Measurements from ENCODE around the gene CPB2. TPM values are rescaled to one million over a fixed set of nuclear protein-coding genes. Genes with fewer than 3 reads are reported as not detected.

Gene CPB2
- total and polyA plus RNA-seq, 8 donors: 0.17 to 18.4 (median 0.35) TPM

GRCh38 chr13:46039411-46040182, 65.2 kb downstream of the CPB2 start:
- ATAC-seq (no peak), DNase-seq (no peak)
- no peak for TF ChIP-seq CTCF (IDR thresholded peaks at IDR 0.05)
- Histone ChIP-seq H3K36me3 (peaks cover 0 to 39% of the 10 kb centered on the region in 2 donors), H3K27me3 (no peaks in the 10 kb centered on the region), H3K27ac (no peak overlapping the region), H3K9me3 (no peaks in the 10 kb centered on the region), H3K4me3 (no peak overlapping the region), H3K4me1 (no peaks in the 10 kb centered on the region)
- intact Hi-C loops (cut with DNase I): no loop called here

- Histone ChIP-seq H3K36me3 (peaks cover 0 to 44% of the 10 kb centered on the region in 2 donors), H3K4me1 (no peaks in the 10 kb centered on the region), H3K27ac (no peak overlapping the region), H3K9me3 (no peaks in the 10 kb centered on the region), H3K27me3 (no peaks in the 10 kb centered on the region), H3K4me3 (no peak overlapping the region)
- TF ChIP-seq CTCF (IDR thresholded peaks at IDR 0.05): no peak
- no peak for DNase-seq
- ATAC-seq: no peak
- intact Hi-C loops (cut with DNase I): no loop called here
Observed at GRCh38 chr13:46038296-46038695, 66.5 kb downstream of the CPB2 start.

GRCh38 chr13:46035066-46035465, 69.8 kb downstream of the CPB2 start:
- ATAC-seq: no peak

GRCh38 chr13:46032341-46032740, 72.5 kb downstream of the CPB2 start:
- H3K27me3 ChIP-seq: no peaks in the 10 kb centered on the region
- no peak for TF ChIP-seq CTCF (IDR thresholded peaks at IDR 0.05)
- DNase-seq: no peak
- no peak overlapping the region for H3K27ac ChIP-seq
- no peaks in the 10 kb centered on the region for H3K4me1 ChIP-seq
- no peak for ATAC-seq
- intact Hi-C loops (cut with DNase I): no loop called here
- H3K4me3 ChIP-seq: no peak overlapping the region
- H3K36me3 ChIP-seq: peaks cover 0 to 36% of the 10 kb centered on the region in 2 donors
- H3K9me3 ChIP-seq: peaks cover 0 to 9% of the 10 kb centered on the region in 2 donors

More at GRCh38 chr13:46035066-46035465, 69.8 kb downstream of the CPB2 start:
- peaks cover 0 to 4% of the 10 kb centered on the region in 2 donors for H3K9me3 ChIP-seq
- H3K4me1 ChIP-seq: no peaks in the 10 kb centered on the region
- no peaks in the 10 kb centered on the region for H3K27me3 ChIP-seq
- H3K4me3 ChIP-seq: no peak overlapping the region
- TF ChIP-seq CTCF (IDR thresholded peaks at IDR 0.05): no peak
- H3K36me3 ChIP-seq: peaks cover 0 to 43% of the 10 kb centered on the region in 2 donors
- DNase-seq: no peak
- H3K27ac ChIP-seq: no peak overlapping the region
- intact Hi-C loops (cut with DNase I): no loop called here

- intact Hi-C loops (cut with DNase I): no loop called here
- Histone ChIP-seq H3K9me3 (peaks cover 0 to 9% of the 10 kb centered on the region in 2 donors), H3K27ac (no peak overlapping the region), H3K4me3 (no peak overlapping the region), H3K4me1 (no peaks in the 10 kb centered on the region), H3K27me3 (no peaks in the 10 kb centered on the region), H3K36me3 (peaks cover 0 to 36% of the 10 kb centered on the region in 2 donors)
- DNase-seq (no peak), ATAC-seq (no peak)
- no peak for TF ChIP-seq CTCF (IDR thresholded peaks at IDR 0.05)
Observed at GRCh38 chr13:46031581-46032263, 73.1 kb downstream of the CPB2 start.

All from left lung (tissue), 10 donors.